ENCODE measurements around the gene NBPF4.
"Not testable (repeated sequence)": the region's sequence is repeated elsewhere in the genome, so short reads cannot be mapped to it uniquely, and the experiment has no call there.

DNA sequence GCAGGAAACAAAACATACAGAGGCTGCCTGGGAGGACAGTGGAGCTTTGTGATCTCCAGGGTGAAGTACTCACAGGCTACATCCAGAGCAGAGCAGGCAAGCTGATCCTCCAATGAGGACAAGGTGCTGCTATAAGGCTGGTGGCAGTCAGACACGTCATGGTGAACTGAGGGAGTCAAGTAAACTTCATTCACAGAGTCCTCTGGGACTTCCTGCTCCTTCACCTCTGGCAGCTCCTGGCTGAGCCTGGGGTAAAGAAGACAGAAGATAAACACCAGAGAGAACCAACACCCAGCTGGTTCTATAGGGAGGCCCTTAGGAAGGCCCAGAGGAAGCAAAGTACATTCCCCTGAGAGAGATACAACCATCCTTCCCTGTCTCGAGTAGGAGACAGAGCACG lies 11.7 kb downstream of the NBPF4 start:
- TF ChIP-seq, protein P1, sequence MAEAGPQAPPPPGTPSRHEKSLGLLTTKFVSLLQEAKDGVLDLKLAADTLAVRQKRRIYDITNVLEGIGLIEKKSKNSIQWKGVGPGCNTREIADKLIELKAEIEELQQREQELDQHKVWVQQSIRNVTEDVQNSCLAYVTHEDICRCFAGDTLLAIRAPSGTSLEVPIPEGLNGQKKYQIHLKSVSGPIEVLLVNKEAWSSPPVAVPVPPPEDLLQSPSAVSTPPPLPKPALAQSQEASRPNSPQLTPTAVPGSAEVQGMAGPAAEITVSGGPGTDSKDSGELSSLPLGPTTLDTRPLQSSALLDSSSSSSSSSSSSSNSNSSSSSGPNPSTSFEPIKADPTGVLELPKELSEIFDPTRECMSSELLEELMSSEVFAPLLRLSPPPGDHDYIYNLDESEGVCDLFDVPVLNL (IDR thresholded peaks at IDR 0.05; ENCODE audit: low read depth, low read length) = not testable (repeated sequence)
- TF ChIP-seq, protein P2, sequence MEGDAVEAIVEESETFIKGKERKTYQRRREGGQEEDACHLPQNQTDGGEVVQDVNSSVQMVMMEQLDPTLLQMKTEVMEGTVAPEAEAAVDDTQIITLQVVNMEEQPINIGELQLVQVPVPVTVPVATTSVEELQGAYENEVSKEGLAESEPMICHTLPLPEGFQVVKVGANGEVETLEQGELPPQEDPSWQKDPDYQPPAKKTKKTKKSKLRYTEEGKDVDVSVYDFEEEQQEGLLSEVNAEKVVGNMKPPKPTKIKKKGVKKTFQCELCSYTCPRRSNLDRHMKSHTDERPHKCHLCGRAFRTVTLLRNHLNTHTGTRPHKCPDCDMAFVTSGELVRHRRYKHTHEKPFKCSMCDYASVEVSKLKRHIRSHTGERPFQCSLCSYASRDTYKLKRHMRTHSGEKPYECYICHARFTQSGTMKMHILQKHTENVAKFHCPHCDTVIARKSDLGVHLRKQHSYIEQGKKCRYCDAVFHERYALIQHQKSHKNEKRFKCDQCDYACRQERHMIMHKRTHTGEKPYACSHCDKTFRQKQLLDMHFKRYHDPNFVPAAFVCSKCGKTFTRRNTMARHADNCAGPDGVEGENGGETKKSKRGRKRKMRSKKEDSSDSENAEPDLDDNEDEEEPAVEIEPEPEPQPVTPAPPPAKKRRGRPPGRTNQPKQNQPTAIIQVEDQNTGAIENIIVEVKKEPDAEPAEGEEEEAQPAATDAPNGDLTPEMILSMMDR (IDR thresholded peaks at IDR 0.05 in 2 of 3, conservative IDR thresholded peaks at IDR 0.05 in 1 of 3; ENCODE audit: control insufficient read depth in 2 of 3, extremely low read depth in 1 of 3, insufficient read depth in 1 of 3, low read depth in 3 of 3, low read length in 3 of 3) = not testable (repeated sequence)
- TF ChIP-seq YY1 (IDR thresholded peaks at IDR 0.05; ENCODE audit: low read depth, low read length); SMC3 (IDR thresholded peaks at IDR 0.05; ENCODE audit: borderline replicate concordance, low read length); KDM1A (IDR thresholded peaks at IDR 0.05; ENCODE audit: borderline replicate concordance): not testable (repeated sequence)
